Upper lobe of left lung (tissue), 4 donors: ENCODE measurements around the gene CCNT2.

Experiments used
- POLR2A ChIP-seq, 4 donors: fragments of 450-650 bp; IDR thresholded peaks; one replicate each; pipeline ENCODE4 v1.5.1; 2016 to 2017; ENCODE audit warnings: antibody characterized with exemption in 4 of 4, mild to moderate bottlenecking in 2 of 4
- POLR2AphosphoS5 ChIP-seq, 2 donors: sonication (generic); formaldehyde crosslinking; IDR thresholded peaks; one replicate each; pipeline ENCODE4 v1.5.1; 2017; ENCODE audit warnings: antibody characterized with exemption in 2 of 2
- TF ChIP-seq, protein P1 (sequence below), 6 experiments: fragments of 450-650 bp in 4 of 6; fragments of 200-600 bp in 2 of 6; sonication (generic) in 2 of 6; IDR thresholded peaks; one replicate each; pipeline ENCODE4 v1.5.1; 2016 to 2019; ENCODE audit warnings: antibody characterized with exemption in 6 of 6

DNA sequence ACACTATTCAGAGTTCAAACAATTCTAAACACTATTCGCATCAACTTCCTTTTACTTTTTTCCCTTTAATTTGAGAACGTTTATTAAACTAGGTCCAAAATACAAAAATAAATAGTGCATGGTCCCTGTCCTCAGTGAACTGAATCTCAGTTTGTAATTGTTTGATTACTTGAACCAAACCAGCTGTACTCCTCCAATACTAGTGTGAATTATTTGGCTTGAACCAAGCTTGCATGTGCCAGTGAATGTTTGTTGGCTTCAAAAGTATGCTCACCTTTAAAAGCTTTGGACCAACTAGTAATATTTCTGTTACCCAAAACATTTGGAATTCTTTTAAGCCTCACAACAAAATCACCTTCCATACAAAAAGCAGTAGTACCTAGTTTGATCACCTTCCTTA, 15.5 kb downstream of the CCNT2 start:
- TF ChIP-seq, protein P1, sequence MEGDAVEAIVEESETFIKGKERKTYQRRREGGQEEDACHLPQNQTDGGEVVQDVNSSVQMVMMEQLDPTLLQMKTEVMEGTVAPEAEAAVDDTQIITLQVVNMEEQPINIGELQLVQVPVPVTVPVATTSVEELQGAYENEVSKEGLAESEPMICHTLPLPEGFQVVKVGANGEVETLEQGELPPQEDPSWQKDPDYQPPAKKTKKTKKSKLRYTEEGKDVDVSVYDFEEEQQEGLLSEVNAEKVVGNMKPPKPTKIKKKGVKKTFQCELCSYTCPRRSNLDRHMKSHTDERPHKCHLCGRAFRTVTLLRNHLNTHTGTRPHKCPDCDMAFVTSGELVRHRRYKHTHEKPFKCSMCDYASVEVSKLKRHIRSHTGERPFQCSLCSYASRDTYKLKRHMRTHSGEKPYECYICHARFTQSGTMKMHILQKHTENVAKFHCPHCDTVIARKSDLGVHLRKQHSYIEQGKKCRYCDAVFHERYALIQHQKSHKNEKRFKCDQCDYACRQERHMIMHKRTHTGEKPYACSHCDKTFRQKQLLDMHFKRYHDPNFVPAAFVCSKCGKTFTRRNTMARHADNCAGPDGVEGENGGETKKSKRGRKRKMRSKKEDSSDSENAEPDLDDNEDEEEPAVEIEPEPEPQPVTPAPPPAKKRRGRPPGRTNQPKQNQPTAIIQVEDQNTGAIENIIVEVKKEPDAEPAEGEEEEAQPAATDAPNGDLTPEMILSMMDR (IDR thresholded peaks at IDR 0.05), result no peak
- TF ChIP-seq POLR2AphosphoS5 (IDR thresholded peaks at IDR 0.05) (no peak), POLR2A (IDR thresholded peaks at IDR 0.05) (no peak)
